GM19099 (cell line): ENCODE measurements around the gene FIGN.

Experiments used
- POLR2A ChIP-seq: IDR thresholded peaks from 3 replicates; pipeline ENCODE4 v1.6.1; 2011; ENCODE audit warnings: low read depth; ENCODE audit not compliant: insufficient read length; ENCODE audit errors: extremely low read depth

FIGN gene

DNA sequence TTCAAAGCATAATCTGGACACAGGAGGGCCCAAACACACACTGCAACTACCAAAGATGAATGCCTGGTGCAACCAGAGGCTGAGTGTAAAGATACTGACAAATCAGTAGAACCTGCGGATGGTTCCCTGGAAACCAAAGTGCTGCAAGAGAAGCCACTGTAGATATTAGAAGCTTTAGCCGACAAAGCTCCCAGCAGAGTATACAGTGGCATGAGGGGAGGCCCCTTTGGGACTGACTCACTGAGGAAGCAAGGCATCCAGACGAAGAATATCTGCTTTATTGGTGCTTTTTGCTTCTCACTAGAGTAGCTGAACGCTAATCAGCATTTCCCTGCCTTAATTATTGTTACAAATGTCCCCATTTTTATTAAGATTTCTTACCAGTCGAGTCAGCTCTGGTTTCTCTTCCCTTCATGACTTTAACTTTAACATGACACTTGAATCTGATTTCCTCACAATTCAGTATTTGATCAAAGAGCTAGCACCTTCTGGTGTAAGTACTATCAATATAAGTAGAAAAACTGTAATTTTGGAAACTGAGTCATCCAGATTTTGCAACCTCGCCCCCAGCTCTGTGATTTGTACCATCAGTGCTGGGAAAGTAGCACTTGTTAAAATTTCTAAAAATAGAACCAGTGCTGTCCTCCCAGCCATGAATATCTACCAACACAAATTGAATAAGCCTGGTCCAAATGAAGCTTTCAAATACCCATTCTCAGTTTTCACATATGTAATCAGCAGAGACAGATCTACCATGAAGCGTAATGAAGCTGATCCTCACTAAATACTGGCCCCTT is 34.2 kb downstream of the FIGN start:
- no peak for TF ChIP-seq POLR2A

DNA sequence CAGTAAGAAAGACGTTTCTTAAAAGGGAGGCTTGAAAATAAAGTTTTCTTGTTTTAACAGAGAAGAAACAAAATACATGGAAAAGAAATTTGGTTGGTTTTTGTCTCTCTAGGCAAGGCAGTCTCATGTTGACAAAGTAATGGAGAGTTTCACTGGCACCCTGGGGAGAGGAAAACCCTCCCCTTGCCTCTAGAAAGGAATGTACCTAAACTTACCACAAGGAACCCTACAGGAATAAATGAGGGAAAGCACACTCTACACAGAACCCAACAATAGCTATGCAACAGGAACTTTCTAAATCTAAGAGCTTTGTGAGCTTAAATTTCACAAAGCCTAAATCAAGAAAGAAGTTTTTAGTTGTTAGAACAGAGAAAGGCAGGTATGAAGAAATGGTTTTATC is 37.0 kb downstream of the FIGN start:
- no peak for TF ChIP-seq POLR2A

GRCh38 chr2:163697846-163698637 is 37.8 kb downstream of the FIGN start:
- no peak for TF ChIP-seq POLR2A

DNA sequence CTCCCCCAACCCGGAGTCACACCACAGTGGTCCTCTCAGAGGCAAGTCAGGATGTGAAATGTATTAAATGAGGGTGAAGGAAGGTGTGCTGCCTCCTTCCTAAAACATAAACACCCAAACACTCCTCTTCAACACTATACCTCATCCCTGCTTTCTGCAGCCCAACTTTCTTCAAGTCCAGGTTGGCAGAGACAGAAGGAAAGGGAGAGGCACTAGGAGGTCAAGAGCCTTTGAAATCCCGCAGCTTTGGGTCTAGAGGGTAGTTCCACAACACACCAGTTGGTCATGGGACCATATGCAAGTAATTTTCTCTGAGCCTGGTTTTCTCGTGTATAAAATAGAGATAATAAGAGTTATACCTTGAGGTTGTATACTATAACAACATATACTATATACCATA is 38.4 kb downstream of the FIGN start:
- no peak for TF ChIP-seq POLR2A

GRCh38 chr2:163693484-163693883 is 42.3 kb downstream of the FIGN start:
- TF ChIP-seq POLR2A, result no peak

GRCh38 chr2:163692611-163693482 is 43.0 kb downstream of the FIGN start:
- TF ChIP-seq POLR2A, result no peak

DNA sequence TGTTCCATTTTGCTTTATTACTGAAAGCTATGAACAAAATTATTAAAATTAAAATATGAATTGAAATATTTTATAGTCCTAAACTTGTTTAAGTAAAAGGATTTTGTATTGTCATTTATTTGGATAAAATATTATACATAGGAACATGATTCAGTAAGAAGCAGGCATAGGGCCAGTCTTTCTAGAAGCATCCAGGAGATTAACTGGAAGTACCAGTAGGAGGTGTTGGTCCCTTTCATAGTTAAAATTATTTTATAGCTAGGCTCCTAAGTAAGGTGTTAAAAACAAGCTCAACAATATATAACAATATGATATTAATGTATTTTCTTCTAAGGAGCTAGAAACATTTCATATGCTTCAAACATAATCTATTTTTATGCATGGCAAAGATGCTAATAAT is 43.7 kb downstream of the FIGN start:
- TF ChIP-seq POLR2A, result no peak

DNA sequence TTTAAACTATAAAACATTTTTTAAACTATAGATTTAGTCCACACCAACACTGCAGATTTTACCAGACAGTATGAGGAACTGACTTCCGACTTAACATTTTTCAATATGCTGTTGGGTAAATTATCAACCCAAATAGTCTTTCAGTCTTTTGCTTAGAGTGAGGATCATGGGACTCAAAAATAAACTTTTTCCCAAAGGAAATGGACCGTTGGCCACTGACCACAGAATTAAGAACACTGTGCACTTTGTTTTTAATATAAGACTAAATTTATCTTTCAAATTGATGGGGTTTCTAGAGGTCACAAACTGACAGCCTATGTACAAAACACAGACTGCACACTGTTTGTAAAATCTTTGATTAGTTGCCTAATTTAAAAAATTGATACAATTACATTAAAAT is 44.9 kb downstream of the FIGN start:
- no peak for TF ChIP-seq POLR2A

DNA sequence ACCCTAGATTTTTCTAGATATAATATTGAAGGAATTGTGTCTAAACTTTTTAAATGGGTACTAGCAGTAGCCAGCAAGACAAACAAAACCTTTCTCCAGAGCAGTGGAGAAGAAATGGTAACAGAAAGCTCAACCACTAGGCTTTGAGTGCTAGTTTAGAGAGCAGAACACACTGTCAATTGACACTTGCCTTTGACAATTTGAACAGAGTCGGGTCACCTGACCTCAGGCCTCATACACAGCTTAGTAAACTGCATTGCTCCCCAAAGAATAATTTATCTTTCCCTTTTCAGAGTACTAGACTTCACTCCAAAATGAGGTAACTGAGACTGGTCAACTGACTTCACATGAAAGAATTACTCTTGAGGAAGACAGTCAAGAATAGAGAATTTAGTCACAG is 48.6 kb downstream of the FIGN start:
- no peak for TF ChIP-seq POLR2A

DNA sequence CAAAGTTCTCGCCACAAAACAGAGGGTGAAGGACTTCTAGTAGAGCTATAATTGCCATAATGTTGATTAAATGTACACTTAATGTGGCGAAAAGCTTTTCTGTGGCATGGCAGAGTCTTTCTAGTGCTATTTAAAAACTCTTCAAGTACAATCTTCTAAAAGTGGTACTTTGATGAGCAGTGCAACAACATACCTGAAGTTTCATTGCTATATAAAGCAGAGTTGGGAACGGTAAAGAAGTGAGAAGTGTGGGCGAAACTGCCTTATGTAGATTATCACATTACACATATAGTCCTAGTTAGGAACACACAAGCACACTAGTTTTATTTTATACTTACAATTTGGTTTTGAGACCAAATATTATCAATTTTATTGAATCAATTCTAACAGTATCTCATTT is 49.5 kb downstream of the FIGN start:
- TF ChIP-seq POLR2A, result no peak

DNA sequence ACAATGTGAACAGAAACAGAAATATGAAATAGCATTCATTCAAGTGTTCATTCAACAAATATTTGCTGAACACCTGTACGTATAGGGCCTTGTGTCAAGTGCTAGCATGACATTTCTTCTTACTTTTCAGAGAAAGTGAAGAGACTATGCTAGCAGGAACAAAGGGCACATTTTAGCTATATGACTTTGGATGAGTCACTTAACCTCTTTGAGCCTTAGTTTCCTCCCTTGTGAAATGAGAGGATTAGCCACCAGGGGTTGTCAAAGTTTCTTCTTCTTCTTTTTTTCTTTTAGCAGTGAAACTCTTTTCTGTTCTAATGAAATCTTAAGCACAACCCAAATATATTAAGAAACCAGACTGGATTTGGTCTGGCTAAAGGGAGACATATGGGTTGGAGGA is 53.1 kb downstream of the FIGN start:
- no peak for TF ChIP-seq POLR2A

GRCh38 chr2:163681745-163682144 is 54.1 kb downstream of the FIGN start:
- no peak for TF ChIP-seq POLR2A

DNA sequence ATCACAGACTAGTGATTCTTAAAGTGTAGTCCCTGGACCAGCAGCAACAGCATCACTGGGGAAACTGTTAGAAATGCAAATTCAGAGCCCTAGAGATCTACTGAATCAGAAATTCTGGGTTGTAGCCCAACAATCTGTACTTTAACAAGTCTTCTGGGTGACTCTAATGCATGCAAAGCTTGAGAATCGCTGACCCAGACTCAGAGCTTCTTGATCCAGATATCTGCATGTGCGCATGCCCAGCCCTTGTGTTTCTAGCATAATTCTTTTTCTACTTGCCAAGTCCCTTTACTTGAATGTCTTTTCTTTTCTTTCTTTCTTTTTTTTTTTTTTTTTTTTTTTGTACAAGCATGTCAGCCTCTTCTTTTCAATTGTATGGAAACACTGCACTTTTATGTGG is 60.4 kb downstream of the FIGN start:
- TF ChIP-seq POLR2A, result no peak

DNA sequence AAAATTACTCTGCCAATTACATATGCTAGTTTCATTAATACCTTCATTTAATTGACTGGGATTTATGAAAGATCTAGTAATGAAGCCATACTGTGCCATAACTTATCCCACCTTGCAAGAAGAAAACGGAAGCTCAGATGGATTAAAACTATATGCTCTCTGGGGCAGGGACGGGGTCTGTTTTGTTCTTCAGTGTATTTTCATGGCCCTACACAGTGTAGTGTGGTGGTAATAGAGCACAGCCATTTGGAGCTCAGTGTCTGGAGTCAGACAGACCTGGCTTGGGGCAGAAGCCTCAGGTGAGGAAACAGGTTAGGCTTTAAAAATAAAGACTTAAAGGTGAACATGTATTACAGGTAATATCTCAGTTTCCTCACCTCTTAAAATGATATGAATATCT is 62.3 kb downstream of the FIGN start:
- TF ChIP-seq POLR2A, result no peak

DNA sequence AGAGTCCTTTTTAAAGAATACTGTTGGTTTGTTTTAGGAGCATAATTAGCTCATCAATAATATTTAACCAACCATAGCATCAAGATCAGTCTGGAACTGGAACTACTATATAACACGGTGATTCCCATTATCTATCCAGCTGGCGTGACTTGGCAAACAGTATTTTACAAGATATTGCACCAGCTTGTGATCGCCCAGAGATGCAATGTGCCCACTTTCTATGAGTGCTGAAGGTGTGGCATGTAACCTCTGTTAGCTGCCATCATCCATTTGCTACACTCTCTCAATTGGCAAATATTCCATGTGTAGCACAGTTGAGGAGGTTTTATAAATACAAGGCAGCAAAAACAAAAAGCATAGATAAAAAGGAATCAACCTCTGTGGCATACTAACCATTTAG is 64.9 kb downstream of the FIGN start:
- TF ChIP-seq POLR2A, result no peak

DNA sequence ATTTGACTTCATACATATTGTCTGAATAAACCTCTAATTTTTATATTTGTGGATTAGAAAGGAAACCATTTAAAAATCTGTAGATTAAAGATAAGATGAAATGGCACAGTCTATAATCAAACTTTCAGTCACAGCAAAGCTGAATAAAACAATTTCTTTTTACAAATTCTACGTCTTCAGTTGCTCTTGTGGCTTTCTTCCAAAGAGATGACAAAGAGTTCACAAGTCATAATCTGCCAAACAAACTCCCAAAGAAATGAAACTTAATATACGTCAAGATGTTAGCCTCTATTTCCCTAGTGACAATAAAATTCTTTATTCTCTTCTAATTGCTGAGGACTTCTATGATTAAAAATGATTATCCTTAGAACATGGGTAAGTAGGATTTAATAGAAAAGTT is 66.3 kb downstream of the FIGN start:
- no peak for TF ChIP-seq POLR2A
